T follicular helper cell (primary cell): ENCODE data around the gene CYP2R1.
"Not testable (repeated sequence)": the region's sequence is repeated elsewhere in the genome, so short reads cannot be mapped to it uniquely, and the experiment has no call there.

ENCODE experiments used
- DNase-seq: peaks from one replicate; pipeline ENCODE4 v3.0.0-alpha.2; 2020; ENCODE audit warnings: low read depth

CYP2R1 gene

DNA sequence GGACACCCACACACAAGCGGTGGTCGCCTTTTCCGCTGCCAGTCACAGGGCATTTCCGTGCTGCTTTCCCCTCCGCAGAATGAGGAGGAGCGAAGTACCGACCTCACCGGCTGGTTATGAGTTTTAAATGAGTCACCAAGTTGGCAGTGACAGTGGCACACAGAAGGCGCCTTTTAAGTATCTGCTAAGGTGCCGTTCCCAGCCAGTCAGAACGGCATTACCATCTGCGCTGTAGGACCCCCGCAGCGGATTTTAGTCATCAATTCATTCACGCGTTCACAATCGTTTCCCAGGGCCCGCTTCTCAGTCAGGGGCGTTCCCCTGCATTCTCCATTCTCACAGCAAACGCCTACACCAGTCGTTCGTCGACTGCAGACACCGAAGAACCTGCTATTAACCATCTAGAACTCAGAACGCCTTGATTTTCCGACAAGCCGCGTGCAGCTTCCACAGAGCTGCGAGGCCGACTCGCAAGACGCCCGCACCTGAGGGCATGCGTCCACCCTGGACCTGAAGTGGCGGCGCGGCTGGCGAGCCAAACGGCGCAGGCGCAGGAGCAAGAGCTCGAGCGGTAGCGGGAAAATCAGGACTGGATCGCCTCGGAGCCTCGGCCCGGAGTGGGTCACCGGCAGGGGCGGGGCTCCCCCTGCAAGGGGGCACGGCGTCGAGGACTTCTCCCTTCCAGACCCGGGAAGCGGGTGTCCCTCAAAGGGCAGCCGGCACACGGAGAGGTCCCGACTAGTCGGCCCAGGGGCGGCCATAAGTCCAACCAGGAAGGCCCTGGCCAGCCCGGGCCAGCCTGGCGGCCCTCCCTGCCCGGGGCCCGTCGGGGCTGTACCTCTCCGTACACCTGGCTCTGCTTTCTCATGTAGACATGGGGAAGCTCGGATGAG, 642 bp downstream of the CYP2R1 start:
- peak; percentile 77 for DNase-seq

- DNase-seq = no peak
Observed at GRCh38 chr11:14886513-14886912, 5.5 kb downstream of the CYP2R1 start.

DNA sequence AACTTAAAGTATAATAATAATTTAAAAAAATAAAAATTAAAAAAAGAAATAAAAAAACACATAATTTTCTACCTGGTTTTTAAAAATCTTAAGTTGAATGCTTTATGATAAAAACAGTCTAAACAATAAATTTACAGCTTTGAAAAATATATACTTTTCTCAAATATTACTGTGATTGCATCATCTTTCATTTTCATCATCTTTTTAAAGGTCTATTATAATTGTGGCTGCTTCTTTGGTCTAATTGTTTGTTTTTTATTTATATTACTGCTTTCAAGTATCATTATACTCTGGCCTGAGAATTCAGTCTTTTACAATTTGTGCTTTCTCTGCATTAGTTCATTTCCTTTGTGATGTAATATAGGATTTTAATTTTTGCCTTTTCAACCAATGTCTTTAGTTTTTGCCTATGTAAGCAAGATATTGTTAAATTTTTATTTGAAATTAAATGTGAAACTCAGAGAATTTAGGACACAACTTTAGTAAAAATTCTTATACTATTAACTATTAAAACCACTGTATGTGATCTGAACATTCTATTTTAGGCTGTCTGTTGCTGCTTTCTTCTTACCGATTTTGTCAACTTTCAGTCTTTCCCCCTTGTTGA, 7.3 kb downstream of the CYP2R1 start:
- DNase-seq = no peak

DNA sequence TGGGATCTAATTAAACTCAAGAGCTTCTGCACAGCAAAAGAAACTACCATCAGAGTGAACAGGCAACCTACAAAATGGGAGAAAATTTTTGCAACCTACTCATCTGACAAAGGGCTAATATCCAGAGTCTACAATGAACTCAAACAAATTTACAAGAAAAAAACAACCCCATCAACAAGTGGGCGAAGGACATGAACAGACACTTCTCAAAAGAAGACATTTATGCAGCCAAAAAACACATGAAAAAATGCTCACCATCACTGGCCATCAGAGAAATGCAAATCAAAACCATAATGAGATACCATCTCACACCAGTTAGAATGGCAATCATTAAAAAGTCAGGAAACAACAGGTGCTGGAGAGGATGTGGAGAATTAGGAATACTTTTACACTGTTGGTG, 8.3 kb downstream of the CYP2R1 start:
- DNase-seq = not testable (repeated sequence)

- no peak for DNase-seq
Observed at GRCh38 chr11:14882196-14882595, 9.8 kb downstream of the CYP2R1 start.

- no peak for DNase-seq
Observed at GRCh38 chr11:14881576-14882193, 10.3 kb downstream of the CYP2R1 start.

DNA sequence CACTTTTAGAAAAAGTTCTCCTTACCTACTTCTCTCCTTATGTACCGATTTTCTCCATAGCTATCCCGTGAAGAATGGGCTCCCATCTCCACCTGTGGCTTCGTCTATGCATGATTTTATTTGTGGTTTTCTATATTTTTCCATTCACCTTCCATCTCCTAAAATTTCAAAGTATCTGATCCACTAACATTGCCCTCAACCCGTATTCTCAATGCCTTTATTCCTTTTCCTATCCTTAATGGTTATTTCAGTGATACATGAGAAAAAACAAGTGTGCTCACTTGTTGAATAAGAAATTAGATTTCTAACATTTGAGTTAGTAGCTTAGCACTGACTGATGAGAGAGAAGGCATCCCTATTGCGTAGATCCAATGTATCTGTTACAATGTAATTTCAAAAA, 16.9 kb downstream of the CYP2R1 start:
- DNase-seq = no peak

GRCh38 chr11:14873632-14874031, 18.4 kb downstream of the CYP2R1 start:
- DNase-seq = no peak

DNA sequence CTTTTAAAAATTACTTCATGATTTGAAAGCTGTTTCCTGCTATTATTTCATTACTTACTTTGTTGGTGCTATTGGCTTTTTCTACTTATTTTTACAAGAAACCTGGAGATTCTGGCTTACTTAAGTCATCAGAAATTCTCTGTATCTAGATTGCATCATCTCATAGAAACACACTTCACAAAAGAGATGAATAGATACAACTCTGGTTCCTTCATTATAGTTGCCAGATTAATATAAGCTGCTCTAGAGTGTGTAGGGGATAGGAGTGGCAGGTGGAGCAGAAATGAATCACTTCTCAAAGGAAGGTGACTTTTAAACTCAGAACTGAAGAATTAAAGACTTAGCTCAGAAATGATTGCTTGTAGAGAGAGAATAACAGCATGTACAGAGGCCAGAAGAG, 20.0 kb downstream of the CYP2R1 start:
- DNase-seq = no peak

DNA sequence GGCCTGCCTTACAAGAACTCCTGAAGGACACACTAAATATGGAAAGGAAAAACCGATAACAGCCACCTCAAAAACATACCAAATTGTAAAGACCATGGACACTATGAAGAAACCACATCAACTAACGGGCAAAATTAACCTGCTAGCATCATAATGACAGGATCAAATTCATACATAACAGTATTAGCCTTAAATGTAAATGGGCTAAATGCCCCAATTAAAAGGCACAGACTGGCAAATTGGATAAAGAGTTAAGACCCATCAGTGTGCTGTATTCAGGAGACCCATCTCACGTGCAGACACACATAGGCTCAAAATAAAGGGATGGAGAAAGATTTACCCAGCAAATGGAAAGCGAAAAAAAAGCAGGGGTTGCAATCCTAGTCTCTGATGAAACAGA, 28.3 kb downstream of the CYP2R1 start:
- not testable (repeated sequence) for DNase-seq

- no peak for DNase-seq
Observed at GRCh38 chr11:14861680-14862079, 30.4 kb downstream of the CYP2R1 start.

GRCh38 chr11:14860511-14860910, 31.5 kb downstream of the CYP2R1 start:
- DNase-seq = no peak

GRCh38 chr11:14858404-14858803, 33.6 kb downstream of the CYP2R1 start:
- DNase-seq = no peak

DNA sequence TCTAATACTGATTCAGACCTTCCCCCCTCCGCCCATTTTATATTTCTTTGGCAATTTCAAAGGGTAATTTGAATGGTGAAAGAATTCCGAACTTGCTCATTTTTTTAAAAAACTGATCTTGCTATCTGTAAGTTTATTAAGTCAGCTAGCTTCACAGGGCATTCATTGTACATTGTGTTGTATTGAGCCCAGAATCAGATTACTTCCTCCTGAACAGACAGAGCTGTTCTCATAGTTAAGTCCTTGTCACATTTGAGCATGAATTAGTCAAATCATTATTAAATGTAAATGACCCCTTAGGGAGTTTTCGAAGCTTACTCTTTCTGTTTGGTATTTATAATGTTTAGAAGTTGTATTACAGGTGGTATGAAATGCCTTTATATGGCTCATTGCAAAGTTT, 34.4 kb downstream of the CYP2R1 start:
- DNase-seq = no peak

GRCh38 chr11:14855890-14856289, 36.1 kb downstream of the CYP2R1 start:
- DNase-seq = no peak

DNA sequence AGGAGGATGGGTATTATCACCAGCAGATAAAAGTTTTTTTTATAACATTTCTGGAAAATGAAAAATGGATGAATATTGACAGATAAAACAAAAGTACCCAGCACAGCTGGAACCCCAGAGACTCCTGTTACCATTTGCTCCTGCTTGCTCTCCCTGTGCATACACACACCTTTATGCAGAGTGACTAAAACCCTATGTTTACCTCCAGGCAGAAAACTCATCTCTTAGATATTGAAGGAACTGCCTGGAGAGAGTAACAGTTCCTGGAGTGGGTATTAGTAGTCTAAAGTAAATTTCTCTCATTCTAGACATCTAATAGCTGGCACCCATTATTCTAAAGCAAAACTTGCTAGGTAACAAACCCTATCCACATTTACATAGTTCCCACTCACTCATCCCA, 38.0 kb downstream of the CYP2R1 start:
- DNase-seq = no peak

DNA sequence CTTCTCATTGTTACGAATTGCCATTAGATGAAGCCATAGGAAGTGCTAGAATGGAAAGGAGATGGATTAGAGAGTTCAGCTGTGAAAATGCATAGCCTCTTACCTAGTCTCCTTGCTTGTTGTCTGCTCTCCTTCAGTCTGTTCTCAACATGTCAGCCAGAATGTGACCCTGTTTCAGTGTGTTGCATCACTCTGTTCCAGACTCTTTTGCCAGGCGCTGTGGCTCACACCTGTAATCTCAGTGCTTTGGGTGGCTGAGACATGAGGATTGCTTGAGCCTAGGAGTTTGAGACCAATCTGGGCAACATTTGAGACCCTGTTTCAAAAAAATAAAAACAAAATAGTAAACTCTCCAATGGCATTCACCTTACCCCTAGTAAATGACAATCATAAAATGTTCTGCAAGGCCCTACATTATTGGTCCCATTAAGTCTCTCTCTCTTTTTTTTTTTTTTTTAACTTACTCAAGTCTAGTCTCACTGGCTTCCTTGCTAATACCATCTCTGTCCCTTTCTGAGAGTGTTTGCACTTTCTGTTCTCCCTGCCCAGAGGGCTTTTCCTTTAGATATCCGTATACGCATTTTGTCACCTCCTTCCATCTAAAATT, 39.4 kb downstream of the CYP2R1 start:
- no peak for DNase-seq

DNA sequence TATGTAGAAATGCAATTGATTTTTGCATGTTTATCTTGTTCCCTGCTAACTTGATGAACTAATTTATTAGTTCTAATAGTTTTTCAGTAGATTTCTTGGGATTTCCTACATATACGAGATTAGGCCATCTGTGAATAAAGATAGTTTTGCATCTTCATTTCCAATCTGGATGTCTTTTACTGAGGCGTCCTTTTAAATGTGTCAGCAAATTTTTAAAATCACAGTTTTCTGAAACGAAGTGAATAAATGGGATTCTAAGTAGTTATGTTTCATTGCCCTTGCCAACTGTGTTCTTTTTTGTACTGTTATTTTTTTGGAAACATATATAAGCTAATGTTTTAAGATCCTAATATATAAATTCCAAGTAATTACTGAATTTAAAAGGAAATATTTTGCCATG, 50.0 kb downstream of the CYP2R1 start:
- DNase-seq = no peak

- no peak for DNase-seq
Observed at GRCh38 chr11:14835496-14836492, 56.2 kb downstream of the CYP2R1 start.
